ENCODE results near the gene SUSD1.

- TF ChIP-seq CTCF (conservative IDR thresholded peaks at IDR 0.05; ENCODE audit: low read length) (no peak), EZH2phosphoT487 (IDR thresholded peaks at IDR 0.05; ENCODE audit: borderline replicate concordance) (no peak)
Measured at GRCh38 chr9:112158656-112159367, 16.3 kb downstream of the SUSD1 start.

Data from Loucy (cell line).